HepG2 (cell line): ENCODE measurements around the gene CDK12. TPM values are rescaled to one million over a fixed set of nuclear protein-coding genes. Genes with fewer than 3 reads are reported as not detected.

Source experiments
- HNRNPL ChIP-seq: fragments of 200-400 bp; formaldehyde crosslinking; IDR thresholded peaks from 2 replicates; pipeline ENCODE4 v1.6.1; 2017; ENCODE audit warnings: mild to moderate bottlenecking, low read depth, low read length
- IKZF4 ChIP-seq: sonication (generic); formaldehyde crosslinking; IDR thresholded peaks from 2 replicates; pipeline ENCODE4 v1.5.1; 2020; ENCODE audit warnings: borderline replicate concordance, mild to moderate bottlenecking, low read depth, missing genetic modification reagents; ENCODE audit errors: not compliant biosample characterization
- KIAA2018 ChIP-seq: sonication (generic); formaldehyde crosslinking; IDR thresholded peaks from 2 replicates; pipeline ENCODE4 v1.5.0; 2020; ENCODE audit warnings: mild to moderate bottlenecking, missing genetic modification reagents, borderline replicate concordance
- KMT2B ChIP-seq: IDR thresholded peaks from 2 replicates; pipeline ENCODE4 v1.6.1; 2016; ENCODE audit warnings: missing genetic modification reagents, missing compliant biosample characterization
- NCOR1 ChIP-seq: fragments of 200-600 bp; sonication (generic); IDR thresholded peaks from 2 replicates; pipeline ENCODE4 v1.7.0; 2017; ENCODE audit warnings: antibody characterized with exemption, low read length, borderline replicate concordance
- RBFOX2 ChIP-seq: fragments of 200-400 bp; formaldehyde crosslinking; IDR thresholded peaks from 2 replicates; pipeline ENCODE4 v1.6.1; 2017; ENCODE audit warnings: low read depth, mild to moderate bottlenecking, low read length
- RORA ChIP-seq: sonication (generic); formaldehyde crosslinking; IDR thresholded peaks from 2 replicates; pipeline ENCODE4 v1.5.0; 2020; ENCODE audit warnings: mild to moderate bottlenecking, missing genetic modification reagents, moderate library complexity
- SRF ChIP-seq: IDR thresholded peaks from 2 replicates; pipeline ENCODE4 v1.6.1; 2011; ENCODE audit warnings: mild to moderate bottlenecking, low read depth, low read length, moderate library complexity
- ZFP36 ChIP-seq: fragments of 150-350 bp; IDR thresholded peaks from 2 replicates; pipeline ENCODE4 v1.6.1; 2018; ENCODE audit warnings: borderline replicate concordance, low read length, low read depth; ENCODE audit not compliant: partially characterized antibody
- ZNF280B ChIP-seq: sonication (generic); formaldehyde crosslinking; IDR thresholded peaks from 2 replicates; pipeline ENCODE4 v1.5.0; 2020; ENCODE audit warnings: missing genetic modification reagents, mild to moderate bottlenecking, borderline replicate concordance
- ZNF362 ChIP-seq: sonication (generic); formaldehyde crosslinking; IDR thresholded peaks from 2 replicates; pipeline ENCODE4 v1.4.0; 2020; ENCODE audit warnings: missing genetic modification reagents, mild to moderate bottlenecking, borderline replicate concordance
- ZNF562 ChIP-seq: sonication (generic); formaldehyde crosslinking; IDR thresholded peaks from 2 replicates; pipeline ENCODE4 v1.8.0; 2022; ENCODE audit warnings: missing genetic modification reagents, borderline replicate concordance
- ZNF770 ChIP-seq: sonication (generic); formaldehyde crosslinking; IDR thresholded peaks from 2 replicates; pipeline ENCODE4 v1.5.0; 2020; ENCODE audit warnings: mild to moderate bottlenecking, missing genetic modification reagents
- ZSCAN29 ChIP-seq: sonication (generic); formaldehyde crosslinking; conservative IDR thresholded peaks from 2 replicates; pipeline ENCODE4 v1.4.0; 2020; ENCODE audit warnings: mild to moderate bottlenecking, missing genetic modification reagents
- polyA plus RNA-seq, 8 experiments: library from polyadenylated mRNA; depleted of rRNA in 3 of 8; stranded (reverse) in 7 of 8; unstranded in 1 of 8; fragments of >200 nt; fragmentation: Illumina TruSeq in 4 of 8; extraction: Trizol in 4 of 8; gene quantifications; 2 replicates each; pipeline versions ENCODE4 v1.2.1 to v1.2.3, GENCODE V29; 2011 to 2016; ENCODE audit warnings: low read depth in 4 of 8, missing spikeins in 1 of 8, mixed read lengths in 1 of 8; ENCODE audit not compliant: insufficient read depth in 1 of 8
- total RNA-seq, 5 experiments: library from RNA; depleted of rRNA; stranded (reverse); fragments of >200 nt; fragmentation: Illumina TruSeq; extraction: Trizol; gene quantifications; 2 replicates each; pipeline ENCODE4 v1.2.3, GENCODE V29; 2016; ENCODE audit warnings: low read depth in 1 of 5

The CDK12 gene
- total and polyA plus RNA-seq, 2 of the 13 experiments (the other 11 are each of a cell fraction or from before 2014, with no cell fraction given), result 24.0 to 88.6 TPM

GRCh38 chr17:39450847-39451581, 10.3 kb upstream of the CDK12 start, which contains the start of gene MED1 (continued):
- TF ChIP-seq ZNF280B (CRISPR knock-in tag) (no peak; the same call in 1 of the 2 replicates), IKZF4 (CRISPR knock-in tag) (no peak), HNRNPL (no peak), SRF (no peak), KMT2B (peak; percentile 62), RORA (CRISPR knock-in tag) (no peak), RBFOX2 (peak; percentile 56), KIAA2018 (CRISPR knock-in tag) (0 out of 2 replicates have a peak, but pooled peaks have one; percentile 37), ZSCAN29 (CRISPR knock-in tag) (no peak), ZNF562 (CRISPR knock-in tag) (no peak), ZNF770 (CRISPR knock-in tag) (peak; percentile 84), ZFP36 (no peak), NCOR1 (0 out of 2 replicates have a peak, but pooled peaks have one; percentile 17), ZNF362 (CRISPR knock-in tag) (peak; percentile 55; the same call in 1 of the 2 replicates)
